GM12878 (cell line): ENCODE results near the gene ZNF317. TPM values are rescaled to one million over a fixed set of nuclear protein-coding genes. Genes with fewer than 3 reads are reported as not detected.

ENCODE experiments used
- ATAC-seq: fragments of 200-7000 bp; cut with Tn5 transposase; 3 replicates; pipeline ENCODE4 v1.9.1; 2020; ENCODE audit warnings: mild to moderate bottlenecking, moderate library complexity
- BruUV-seq: library from RNA; stranded (reverse); fragments of 400-500 nt; replicated peaks from 2 replicates; lab custom pipeline; 2021; lab: Mats Ljungman, UMichigan
- CTCF ChIA-PET: fragments of 300-600 bp; sonication (Branson Sonifier 250); formaldehyde crosslinking; extraction: SDS; loops from one replicate; lab custom pipeline; 2021; ENCODE audit warnings: inconsistent platforms; lab: Yijun Ruan, JAX
- POLR2A ChIA-PET: fragments of 350-600 bp; formaldehyde crosslinking; extraction: SDS; loops from one replicate; lab custom pipeline; 2021; ENCODE audit warnings: inconsistent platforms; lab: Charles Lee
- RAD21 ChIA-PET: fragments of 300-600 bp; sonication (Branson Sonifier 250); formaldehyde crosslinking; loops from one replicate; lab custom pipeline; 2023; ENCODE audit warnings: antibody characterized with exemption; ENCODE audit not compliant: unreplicated experiment; lab: Charles Lee
- SMC1A ChIA-PET: fragments of 300-600 bp; sonication (Branson Sonifier 250); formaldehyde crosslinking; loops from one replicate; lab custom pipeline; 2023; ENCODE audit not compliant: unreplicated experiment, uncharacterized antibody; lab: Charles Lee
- DNase-seq: peaks from one replicate; pipeline ENCODE4 v3.0.0-alpha.2; 2011; ENCODE audit warnings: low read depth, low spot score
- FAIRE-seq: peaks from 3 replicates; lab custom pipeline; 2011; peaks lifted over from hg19 to GRCh38; lab: Jason Lieb, UNC
- H2AFZ ChIP-seq: 2 replicates; pipeline ENCODE4 v1.6.0; 2011; ENCODE audit warnings: low read depth, low read length, control low read depth; ENCODE audit not compliant: control insufficient read depth
- H3K27ac ChIP-seq: 2 replicates; pipeline ENCODE4 v1.5.1; 2011; ENCODE audit warnings: control low read depth; ENCODE audit not compliant: control insufficient read depth, insufficient read depth
- H3K27me3 ChIP-seq, 2 experiments: replicated peaks in 1 of 2; 2 replicates each; pipeline versions ENCODE4 v1.6.0 to v1.6.1; 2011; ENCODE audit warnings: low read length in 1 of 2; ENCODE audit not compliant: control insufficient read depth in 2 of 2, insufficient read depth in 2 of 2
- H3K36me3 ChIP-seq, 2 experiments: 2 replicates each; pipeline ENCODE4 v1.5.1; 2011; ENCODE audit warnings: low read length in 1 of 2; ENCODE audit not compliant: control insufficient read depth in 2 of 2, insufficient read depth in 2 of 2
- H3K4me1 ChIP-seq: 2 replicates; pipeline ENCODE4 v1.6.1; 2011; ENCODE audit warnings: mild to moderate bottlenecking, low read length, moderate library complexity, mixed read lengths; ENCODE audit not compliant: control insufficient read depth, insufficient read depth
- H3K4me2 ChIP-seq: 2 replicates; pipeline ENCODE4 v1.6.0; 2011; ENCODE audit warnings: control low read depth; ENCODE audit not compliant: control insufficient read depth, insufficient read depth
- H3K4me3 ChIP-seq: fragments of 200-600 bp; sonication (generic); 2 replicates; pipeline ENCODE4 v1.5.1; 2016
- H3K79me2 ChIP-seq: 2 replicates; pipeline ENCODE4 v1.6.0; 2011; ENCODE audit warnings: low read length; ENCODE audit not compliant: control insufficient read depth, insufficient read depth
- H3K9ac ChIP-seq: 2 replicates; pipeline ENCODE4 v1.8.0; 2011; ENCODE audit warnings: low read length, control low read depth, mixed read lengths; ENCODE audit not compliant: control insufficient read depth, insufficient read depth
- H3K9me3 ChIP-seq: replicated peaks from 3 replicates; pipeline ENCODE4 v1.5.1; 2011; ENCODE audit warnings: mild to moderate bottlenecking, low read length; ENCODE audit not compliant: control insufficient read depth, insufficient read depth
- H4K20me1 ChIP-seq: 2 replicates; pipeline ENCODE4 v1.6.0; 2011; ENCODE audit not compliant: control insufficient read depth, insufficient read depth
- BCL11A ChIP-seq: IDR thresholded peaks from 2 replicates; pipeline ENCODE4 v1.6.1; 2011; ENCODE audit warnings: low read depth, low read length
- CBX3 ChIP-seq: fragments of 200-600 bp; sonication (generic); IDR thresholded peaks from 2 replicates; pipeline ENCODE4 v1.6.1; 2016; ENCODE audit warnings: low read depth, borderline replicate concordance
- CREB1 ChIP-seq: IDR thresholded peaks from 2 replicates; pipeline ENCODE4 v1.6.1; 2012; ENCODE audit warnings: low read depth, mild to moderate bottlenecking, inconsistent platforms
- EED ChIP-seq: sonication (generic); IDR thresholded peaks from 2 replicates; pipeline ENCODE4 v1.6.1; 2016; ENCODE audit warnings: antibody characterized with exemption, low read depth
- ESRRA ChIP-seq: IDR thresholded peaks from 2 replicates; pipeline ENCODE4 v1.6.1; 2012; ENCODE audit warnings: mild to moderate bottlenecking, low read length, improper control_type of control experiment
- HCFC1 ChIP-seq: fragments of 150-350 bp; IDR thresholded peaks from 2 replicates; pipeline ENCODE4 v1.6.1; 2014; ENCODE audit warnings: low read length
- NBN ChIP-seq: fragments of 450-650 bp; IDR thresholded peaks from 2 replicates; pipeline ENCODE4 v1.6.1; 2016
- NFYA ChIP-seq: IDR thresholded peaks from 2 replicates; pipeline ENCODE4 v1.6.1; 2011; ENCODE audit warnings: low read depth, mild to moderate bottlenecking, low read length, improper control_type of control experiment, borderline replicate concordance
- SP1 ChIP-seq: IDR thresholded peaks from one replicate; pipeline ENCODE4 v1.6.1; 2011; ENCODE audit warnings: low read depth, low read length
- TCF7 ChIP-seq: IDR thresholded peaks from 2 replicates; pipeline ENCODE4 v1.6.1; 2014; ENCODE audit warnings: antibody characterized with exemption, borderline replicate concordance
- YBX1 ChIP-seq: fragments of 450-650 bp; IDR thresholded peaks from 2 replicates; pipeline ENCODE4 v1.6.1; 2016; ENCODE audit warnings: antibody characterized with exemption
- ZBED1 ChIP-seq: IDR thresholded peaks from 2 replicates; pipeline ENCODE4 v1.6.1; 2016; ENCODE audit warnings: borderline replicate concordance
- ZNF217 ChIP-seq: fragments of 450-650 bp; IDR thresholded peaks from 2 replicates; pipeline ENCODE4 v1.6.1; 2017; ENCODE audit warnings: antibody characterized with exemption, mild to moderate bottlenecking
- ZNF622 ChIP-seq: fragments of 450-650 bp; IDR thresholded peaks from 2 replicates; pipeline ENCODE4 v1.6.1; 2017; ENCODE audit warnings: mild to moderate bottlenecking, inconsistent platforms
- WGBS: methylation state at CpG from one replicate; pipeline ENCODE4 v1.1.6; 2016; ENCODE audit warnings: low lambda C conversion rate; ENCODE audit not compliant: insufficient replicate concordance, insufficient coverage; ENCODE audit errors: missing lambda C conversion rate; 5-methylcytosine and 5-hydroxymethylcytosine counted together
- in situ Hi-C: fragments of 300-500 bp; cut with MboI; formaldehyde crosslinking; loops from 9 replicates; pipeline ENCODE4 v1.14.3; 2018; ENCODE audit warnings: mixed read lengths
- intact Hi-C: fragments of 100-400 bp; cut with micrococcal nuclease; formaldehyde crosslinking; loops from one replicate; pipeline ENCODE4 v1.14.2; 2022; ENCODE audit not compliant: unreplicated experiment
- polyA plus RNA-seq, 11 experiments: library from polyadenylated mRNA; depleted of rRNA in 4 of 11; unstranded in 6 of 11; stranded (reverse) in 5 of 11; fragments of >200 nt; fragmentation: Nextera tagmentation in 4 of 11; fragmentation: Illumina TruSeq in 1 of 11; extraction: Ambion mirVana in 4 of 11; extraction: Trizol in 1 of 11; gene quantifications; 1 replicate in 1 of 11; 2 replicates in 10 of 11; pipeline versions ENCODE4 v1.2.1 to v1.2.3, GENCODE V29; 2011 to 2016; ENCODE audit warnings: inconsistent platforms in 2 of 11, missing spikeins in 2 of 11, low read depth in 1 of 11
- total RNA-seq, 4 experiments: library from RNA; depleted of rRNA in 3 of 4; stranded (reverse); fragments of >200 nt in 3 of 4; fragmentation: Illumina TruSeq in 1 of 4; extraction: Trizol in 1 of 4; gene quantifications; 2 replicates each; pipeline versions ENCODE4 v1.2.1 to v1.2.3, GENCODE V29; 2013 to 2021
- TF ChIP-seq, protein P1 (sequence below): fragments of 450-650 bp; IDR thresholded peaks from 2 replicates; pipeline ENCODE4 v1.6.1; 2017; ENCODE audit warnings: mild to moderate bottlenecking, moderate library complexity
- TF ChIP-seq, protein P2 (sequence below), 3 experiments: IDR thresholded peaks in 2 of 3; conservative IDR thresholded peaks in 1 of 3; 2 replicates each; pipeline ENCODE4 v1.5.1; 2011; ENCODE audit warnings: low read depth in 3 of 3, low read length in 3 of 3, mild to moderate bottlenecking in 3 of 3, control low read depth in 2 of 3, moderate library complexity in 2 of 3, inconsistent platforms in 1 of 3, mixed read lengths in 1 of 3; ENCODE audit not compliant: control insufficient read depth in 2 of 3, insufficient read depth in 1 of 3; ENCODE audit errors: extremely low read depth in 1 of 3

Gene ZNF317
- total and polyA plus RNA-seq, 10 of the 15 experiments (the other 5 are each of a cell fraction or from before 2014, with no cell fraction given), result 22.7 to 39.4 (median 32.6) TPM

DNA sequence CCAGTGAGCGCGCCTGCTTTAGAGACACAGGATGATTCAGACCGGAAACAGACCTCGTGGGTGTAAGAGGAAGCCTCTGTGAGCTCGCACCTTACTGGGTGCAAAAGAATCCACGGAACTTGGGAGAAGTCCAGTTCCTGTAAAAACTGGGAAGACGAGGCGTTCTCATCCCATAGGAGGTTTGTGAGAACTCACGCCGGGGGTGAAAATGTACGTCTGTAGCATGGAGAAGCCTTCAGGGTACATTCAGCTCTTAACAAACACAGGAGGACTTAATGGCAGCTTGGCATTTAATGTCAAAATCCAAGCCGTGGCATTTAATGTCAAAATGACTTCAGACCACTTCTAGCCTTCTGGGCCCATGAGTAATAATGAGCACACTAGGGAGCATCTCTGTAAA is 21.2 kb downstream of the ZNF317 start (continued):
- TF ChIP-seq CREB1 (no peak), NBN (no peak), ZNF217 (no peak), SP1 (no peak), HCFC1 (no peak), TCF7 (no peak), ESRRA (no peak)

DNA sequence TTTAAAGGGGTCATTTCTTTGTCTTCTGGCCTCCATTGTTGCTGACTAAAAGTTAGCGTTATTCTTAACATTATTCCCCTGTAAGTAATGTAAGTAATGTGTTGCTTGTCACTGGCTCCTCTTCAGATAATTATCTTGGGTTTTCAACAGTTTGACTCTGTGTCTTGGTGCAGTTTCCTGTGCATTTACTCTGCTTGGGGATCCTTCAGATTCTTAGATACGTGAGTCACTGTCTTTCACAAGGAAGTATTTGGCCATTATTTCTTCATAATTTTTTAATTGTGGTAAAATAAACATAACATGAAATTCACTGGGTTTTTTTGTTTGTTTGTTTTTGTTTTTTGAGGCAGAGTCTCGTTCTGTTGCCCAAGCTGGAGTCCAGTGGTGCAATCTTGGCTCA is 25.1 kb downstream of the ZNF317 start:
- Histone ChIP-seq H3K9me3 (peaks cover 26% of the 10 kb centered on the region), H2AFZ (no peak overlapping the region), H4K20me1 (no peaks in the 10 kb centered on the region), H3K4me1 (no peaks in the 10 kb centered on the region), H3K4me2 (no peak overlapping the region), H3K79me2 (no peaks in the 10 kb centered on the region), H3K36me3 (peaks cover 20 to 27% of the 10 kb centered on the region in 2 experiments), H3K27ac (no peak overlapping the region), H3K9ac (no peak overlapping the region), H3K27me3 (no peaks in the 10 kb centered on the region), H3K4me3 (no peak overlapping the region)
- TF ChIP-seq BCL11A, result no peak
- TF ChIP-seq ZBED1, result no peak
- TF ChIP-seq EED, result no peak
- no peak for TF ChIP-seq CBX3
- TF ChIP-seq, protein P1, sequence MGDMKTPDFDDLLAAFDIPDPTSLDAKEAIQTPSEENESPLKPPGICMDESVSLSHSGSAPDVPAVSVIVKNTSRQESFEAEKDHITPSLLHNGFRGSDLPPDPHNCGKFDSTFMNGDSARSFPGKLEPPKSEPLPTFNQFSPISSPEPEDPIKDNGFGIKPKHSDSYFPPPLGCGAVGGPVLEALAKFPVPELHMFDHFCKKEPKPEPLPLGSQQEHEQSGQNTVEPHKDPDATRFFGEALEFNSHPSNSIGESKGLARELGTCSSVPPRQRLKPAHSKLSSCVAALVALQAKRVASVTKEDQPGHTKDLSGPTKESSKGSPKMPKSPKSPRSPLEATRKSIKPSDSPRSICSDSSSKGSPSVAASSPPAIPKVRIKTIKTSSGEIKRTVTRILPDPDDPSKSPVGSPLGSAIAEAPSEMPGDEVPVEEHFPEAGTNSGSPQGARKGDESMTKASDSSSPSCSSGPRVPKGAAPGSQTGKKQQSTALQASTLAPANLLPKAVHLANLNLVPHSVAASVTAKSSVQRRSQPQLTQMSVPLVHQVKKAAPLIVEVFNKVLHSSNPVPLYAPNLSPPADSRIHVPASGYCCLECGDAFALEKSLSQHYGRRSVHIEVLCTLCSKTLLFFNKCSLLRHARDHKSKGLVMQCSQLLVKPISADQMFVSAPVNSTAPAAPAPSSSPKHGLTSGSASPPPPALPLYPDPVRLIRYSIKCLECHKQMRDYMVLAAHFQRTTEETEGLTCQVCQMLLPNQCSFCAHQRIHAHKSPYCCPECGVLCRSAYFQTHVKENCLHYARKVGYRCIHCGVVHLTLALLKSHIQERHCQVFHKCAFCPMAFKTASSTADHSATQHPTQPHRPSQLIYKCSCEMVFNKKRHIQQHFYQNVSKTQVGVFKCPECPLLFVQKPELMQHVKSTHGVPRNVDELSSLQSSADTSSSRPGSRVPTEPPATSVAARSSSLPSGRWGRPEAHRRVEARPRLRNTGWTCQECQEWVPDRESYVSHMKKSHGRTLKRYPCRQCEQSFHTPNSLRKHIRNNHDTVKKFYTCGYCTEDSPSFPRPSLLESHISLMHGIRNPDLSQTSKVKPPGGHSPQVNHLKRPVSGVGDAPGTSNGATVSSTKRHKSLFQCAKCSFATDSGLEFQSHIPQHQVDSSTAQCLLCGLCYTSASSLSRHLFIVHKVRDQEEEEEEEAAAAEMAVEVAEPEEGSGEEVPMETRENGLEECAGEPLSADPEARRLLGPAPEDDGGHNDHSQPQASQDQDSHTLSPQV, result no peak
- TF ChIP-seq NFYA, result no peak
- TF ChIP-seq, protein P2, sequence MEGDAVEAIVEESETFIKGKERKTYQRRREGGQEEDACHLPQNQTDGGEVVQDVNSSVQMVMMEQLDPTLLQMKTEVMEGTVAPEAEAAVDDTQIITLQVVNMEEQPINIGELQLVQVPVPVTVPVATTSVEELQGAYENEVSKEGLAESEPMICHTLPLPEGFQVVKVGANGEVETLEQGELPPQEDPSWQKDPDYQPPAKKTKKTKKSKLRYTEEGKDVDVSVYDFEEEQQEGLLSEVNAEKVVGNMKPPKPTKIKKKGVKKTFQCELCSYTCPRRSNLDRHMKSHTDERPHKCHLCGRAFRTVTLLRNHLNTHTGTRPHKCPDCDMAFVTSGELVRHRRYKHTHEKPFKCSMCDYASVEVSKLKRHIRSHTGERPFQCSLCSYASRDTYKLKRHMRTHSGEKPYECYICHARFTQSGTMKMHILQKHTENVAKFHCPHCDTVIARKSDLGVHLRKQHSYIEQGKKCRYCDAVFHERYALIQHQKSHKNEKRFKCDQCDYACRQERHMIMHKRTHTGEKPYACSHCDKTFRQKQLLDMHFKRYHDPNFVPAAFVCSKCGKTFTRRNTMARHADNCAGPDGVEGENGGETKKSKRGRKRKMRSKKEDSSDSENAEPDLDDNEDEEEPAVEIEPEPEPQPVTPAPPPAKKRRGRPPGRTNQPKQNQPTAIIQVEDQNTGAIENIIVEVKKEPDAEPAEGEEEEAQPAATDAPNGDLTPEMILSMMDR (IDR thresholded peaks at IDR 0.05 in 2 of 3, conservative IDR thresholded peaks at IDR 0.05 in 1 of 3; ENCODE audit: control insufficient read depth in 2 of 3, extremely low read depth in 1 of 3, insufficient read depth in 1 of 3, low read depth in 3 of 3, low read length in 3 of 3), result no peak
- no peak for TF ChIP-seq YBX1
- TF ChIP-seq ZNF622, result no peak
- BruUV-seq, result no TSS peak
- in situ Hi-C loops, result no loop called here
- intact Hi-C loops, result no loop called here
- no peak for FAIRE-seq
- POLR2A ChIA-PET, result no interaction called here
- no peak for ATAC-seq
- DNase-seq, result no peak
- RAD21 ChIA-PET, result no interaction called here
- 97% methylated on average over 3 of the region's 3 CpGs for WGBS
- CTCF ChIA-PET, result no interaction called here
- SMC1A ChIA-PET, result no interaction called here
